Liver (tissue), 2 donors: Measurements from ENCODE around the gene DCAKD.

ENCODE experiments used
- TF ChIP-seq, protein P1 (sequence below): IDR thresholded peaks from 2 replicates; pipeline ENCODE4 v1.6.1; 2016; ENCODE audit warnings: antibody characterized with exemption
- TF ChIP-seq, protein P2 (sequence below): fragments of 150-350 bp; IDR thresholded peaks from 2 replicates; pipeline ENCODE4 v1.5.1; 2017; ENCODE audit warnings: improper control_type of control experiment, low read depth, low read length; ENCODE audit not compliant: missing input control
- TF ChIP-seq, protein P3 (sequence below): IDR thresholded peaks from 2 replicates; pipeline ENCODE4 v1.6.1; 2016; ENCODE audit warnings: antibody characterized with exemption, mild to moderate bottlenecking
- donor health status: healthy.

DNA sequence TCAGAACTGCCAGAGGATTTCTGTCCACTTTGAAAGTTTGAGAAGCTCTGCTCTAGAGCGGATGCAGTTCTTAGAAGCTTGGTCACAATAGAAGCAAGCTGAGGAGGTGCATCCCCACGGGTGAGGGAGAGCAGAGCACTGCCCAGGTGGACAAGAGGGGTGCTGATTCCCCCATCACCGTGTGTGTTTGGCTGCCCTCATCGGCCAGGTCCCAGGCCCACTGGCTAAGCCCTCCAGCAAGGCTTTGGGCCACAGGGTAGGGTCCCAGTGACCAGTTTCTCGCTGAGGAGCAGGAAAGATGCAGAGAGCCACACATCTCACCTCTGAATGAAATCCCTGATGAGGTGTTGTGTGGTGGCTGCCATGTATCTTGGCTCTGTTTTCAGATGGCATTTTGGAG lies 36.5 kb upstream of the DCAKD start:
- TF ChIP-seq, protein P1, sequence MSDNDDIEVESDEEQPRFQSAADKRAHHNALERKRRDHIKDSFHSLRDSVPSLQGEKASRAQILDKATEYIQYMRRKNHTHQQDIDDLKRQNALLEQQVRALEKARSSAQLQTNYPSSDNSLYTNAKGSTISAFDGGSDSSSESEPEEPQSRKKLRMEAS: no peak
- TF ChIP-seq, protein P2, sequence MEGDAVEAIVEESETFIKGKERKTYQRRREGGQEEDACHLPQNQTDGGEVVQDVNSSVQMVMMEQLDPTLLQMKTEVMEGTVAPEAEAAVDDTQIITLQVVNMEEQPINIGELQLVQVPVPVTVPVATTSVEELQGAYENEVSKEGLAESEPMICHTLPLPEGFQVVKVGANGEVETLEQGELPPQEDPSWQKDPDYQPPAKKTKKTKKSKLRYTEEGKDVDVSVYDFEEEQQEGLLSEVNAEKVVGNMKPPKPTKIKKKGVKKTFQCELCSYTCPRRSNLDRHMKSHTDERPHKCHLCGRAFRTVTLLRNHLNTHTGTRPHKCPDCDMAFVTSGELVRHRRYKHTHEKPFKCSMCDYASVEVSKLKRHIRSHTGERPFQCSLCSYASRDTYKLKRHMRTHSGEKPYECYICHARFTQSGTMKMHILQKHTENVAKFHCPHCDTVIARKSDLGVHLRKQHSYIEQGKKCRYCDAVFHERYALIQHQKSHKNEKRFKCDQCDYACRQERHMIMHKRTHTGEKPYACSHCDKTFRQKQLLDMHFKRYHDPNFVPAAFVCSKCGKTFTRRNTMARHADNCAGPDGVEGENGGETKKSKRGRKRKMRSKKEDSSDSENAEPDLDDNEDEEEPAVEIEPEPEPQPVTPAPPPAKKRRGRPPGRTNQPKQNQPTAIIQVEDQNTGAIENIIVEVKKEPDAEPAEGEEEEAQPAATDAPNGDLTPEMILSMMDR: no peak
- TF ChIP-seq, protein P3, sequence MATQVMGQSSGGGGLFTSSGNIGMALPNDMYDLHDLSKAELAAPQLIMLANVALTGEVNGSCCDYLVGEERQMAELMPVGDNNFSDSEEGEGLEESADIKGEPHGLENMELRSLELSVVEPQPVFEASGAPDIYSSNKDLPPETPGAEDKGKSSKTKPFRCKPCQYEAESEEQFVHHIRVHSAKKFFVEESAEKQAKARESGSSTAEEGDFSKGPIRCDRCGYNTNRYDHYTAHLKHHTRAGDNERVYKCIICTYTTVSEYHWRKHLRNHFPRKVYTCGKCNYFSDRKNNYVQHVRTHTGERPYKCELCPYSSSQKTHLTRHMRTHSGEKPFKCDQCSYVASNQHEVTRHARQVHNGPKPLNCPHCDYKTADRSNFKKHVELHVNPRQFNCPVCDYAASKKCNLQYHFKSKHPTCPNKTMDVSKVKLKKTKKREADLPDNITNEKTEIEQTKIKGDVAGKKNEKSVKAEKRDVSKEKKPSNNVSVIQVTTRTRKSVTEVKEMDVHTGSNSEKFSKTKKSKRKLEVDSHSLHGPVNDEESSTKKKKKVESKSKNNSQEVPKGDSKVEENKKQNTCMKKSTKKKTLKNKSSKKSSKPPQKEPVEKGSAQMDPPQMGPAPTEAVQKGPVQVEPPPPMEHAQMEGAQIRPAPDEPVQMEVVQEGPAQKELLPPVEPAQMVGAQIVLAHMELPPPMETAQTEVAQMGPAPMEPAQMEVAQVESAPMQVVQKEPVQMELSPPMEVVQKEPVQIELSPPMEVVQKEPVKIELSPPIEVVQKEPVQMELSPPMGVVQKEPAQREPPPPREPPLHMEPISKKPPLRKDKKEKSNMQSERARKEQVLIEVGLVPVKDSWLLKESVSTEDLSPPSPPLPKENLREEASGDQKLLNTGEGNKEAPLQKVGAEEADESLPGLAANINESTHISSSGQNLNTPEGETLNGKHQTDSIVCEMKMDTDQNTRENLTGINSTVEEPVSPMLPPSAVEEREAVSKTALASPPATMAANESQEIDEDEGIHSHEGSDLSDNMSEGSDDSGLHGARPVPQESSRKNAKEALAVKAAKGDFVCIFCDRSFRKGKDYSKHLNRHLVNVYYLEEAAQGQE: no peak
